HEK293 (cell line): Measurements from ENCODE around the gene CSMD2.

Source experiments
- CTCF ChIP-seq: fragments of 450-650 bp; formaldehyde crosslinking; IDR thresholded peaks from 2 replicates; pipeline ENCODE4 v1.5.1; 2016; ENCODE audit warnings: missing biosample characterization, missing genetic modification characterization
- GLI2 ChIP-seq: fragments of 450-650 bp; formaldehyde crosslinking; IDR thresholded peaks from 2 replicates; pipeline ENCODE4; 2017; ENCODE audit warnings: missing biosample characterization, missing genetic modification characterization, low read depth, borderline replicate concordance
- GLIS2 ChIP-seq: fragments of 450-650 bp; formaldehyde crosslinking; IDR thresholded peaks from 2 replicates; pipeline ENCODE4 v1.5.1; 2016; ENCODE audit warnings: missing biosample characterization, missing genetic modification characterization
- MYNN ChIP-seq: fragments of 450-650 bp; formaldehyde crosslinking; IDR thresholded peaks from 2 replicates; pipeline ENCODE4 v1.5.1; 2016; ENCODE audit warnings: missing biosample characterization, missing genetic modification characterization, borderline replicate concordance
- ZBTB48 ChIP-seq: fragments of 450-650 bp; formaldehyde crosslinking; IDR thresholded peaks from 2 replicates; pipeline ENCODE4 v1.5.1; 2016; ENCODE audit warnings: missing biosample characterization, missing genetic modification characterization
- ZFP37 ChIP-seq: fragments of 450-650 bp; formaldehyde crosslinking; IDR thresholded peaks from 2 replicates; pipeline ENCODE4 v1.5.1; 2016; ENCODE audit warnings: missing biosample characterization, missing genetic modification characterization
- ZNF274 ChIP-seq, 2 experiments: fragments of 200-500 bp in 1 of 2; fragments of 450-650 bp in 1 of 2; sonication (Bioruptor generic) in 1 of 2; formaldehyde crosslinking in 1 of 2; IDR thresholded peaks; 2 replicates each; pipeline versions ENCODE4 v1.5.1 to v1.6.1; 2014 to 2016; ENCODE audit warnings: borderline replicate concordance in 1 of 2, inconsistent platforms in 1 of 2, low read length in 1 of 2, missing biosample characterization in 1 of 2, missing genetic modification characterization in 1 of 2
- ZNF423 ChIP-seq: fragments of 450-650 bp; formaldehyde crosslinking; IDR thresholded peaks from 2 replicates; pipeline ENCODE4 v1.5.1; 2016; ENCODE audit warnings: missing biosample characterization, missing genetic modification characterization
- ZNF488 ChIP-seq: fragments of 450-650 bp; formaldehyde crosslinking; IDR thresholded peaks from 2 replicates; pipeline ENCODE4 v1.5.1; 2016; ENCODE audit warnings: missing biosample characterization, missing genetic modification characterization
- ZNF514 ChIP-seq: fragments of 450-650 bp; formaldehyde crosslinking; IDR thresholded peaks from 2 replicates; pipeline ENCODE4 v1.5.1; 2016; ENCODE audit warnings: missing biosample characterization, missing genetic modification characterization
- ZNF777 ChIP-seq: fragments of 450-650 bp; formaldehyde crosslinking; IDR thresholded peaks from 2 replicates; pipeline ENCODE4 v1.5.1; 2017; ENCODE audit warnings: missing biosample characterization, missing genetic modification characterization, borderline replicate concordance
- TF ChIP-seq, protein P1 (sequence below): fragments of 450-650 bp; formaldehyde crosslinking; IDR thresholded peaks from 2 replicates; pipeline ENCODE4 v1.5.1; 2016; ENCODE audit warnings: missing biosample characterization, missing genetic modification characterization
- TF ChIP-seq, protein P2 (sequence below): fragments of 450-650 bp; formaldehyde crosslinking; IDR thresholded peaks from 2 replicates; pipeline ENCODE4 v1.5.1; 2017; ENCODE audit warnings: missing biosample characterization, missing genetic modification characterization

- TF ChIP-seq GLI2 (tag by site-specific recombination) (no peak), CTCF (tag by site-specific recombination) (no peak), ZNF274 (IDR thresholded peaks at IDR 0.05; ENCODE audit: low read length) (no peak), ZNF274 (tag by site-specific recombination; IDR thresholded peaks at IDR 0.05; ENCODE audit: borderline replicate concordance) (no peak), ZBTB48 (no peak), ZNF423 (tag by site-specific recombination) (no peak), MYNN (no peak), GLIS2 (tag by site-specific recombination) (no peak), ZNF514 (no peak), ZNF488 (tag by site-specific recombination) (no peak), ZNF777 (tag by site-specific recombination) (no peak), ZFP37 (tag by site-specific recombination) (no peak)
- TF ChIP-seq, protein P1, sequence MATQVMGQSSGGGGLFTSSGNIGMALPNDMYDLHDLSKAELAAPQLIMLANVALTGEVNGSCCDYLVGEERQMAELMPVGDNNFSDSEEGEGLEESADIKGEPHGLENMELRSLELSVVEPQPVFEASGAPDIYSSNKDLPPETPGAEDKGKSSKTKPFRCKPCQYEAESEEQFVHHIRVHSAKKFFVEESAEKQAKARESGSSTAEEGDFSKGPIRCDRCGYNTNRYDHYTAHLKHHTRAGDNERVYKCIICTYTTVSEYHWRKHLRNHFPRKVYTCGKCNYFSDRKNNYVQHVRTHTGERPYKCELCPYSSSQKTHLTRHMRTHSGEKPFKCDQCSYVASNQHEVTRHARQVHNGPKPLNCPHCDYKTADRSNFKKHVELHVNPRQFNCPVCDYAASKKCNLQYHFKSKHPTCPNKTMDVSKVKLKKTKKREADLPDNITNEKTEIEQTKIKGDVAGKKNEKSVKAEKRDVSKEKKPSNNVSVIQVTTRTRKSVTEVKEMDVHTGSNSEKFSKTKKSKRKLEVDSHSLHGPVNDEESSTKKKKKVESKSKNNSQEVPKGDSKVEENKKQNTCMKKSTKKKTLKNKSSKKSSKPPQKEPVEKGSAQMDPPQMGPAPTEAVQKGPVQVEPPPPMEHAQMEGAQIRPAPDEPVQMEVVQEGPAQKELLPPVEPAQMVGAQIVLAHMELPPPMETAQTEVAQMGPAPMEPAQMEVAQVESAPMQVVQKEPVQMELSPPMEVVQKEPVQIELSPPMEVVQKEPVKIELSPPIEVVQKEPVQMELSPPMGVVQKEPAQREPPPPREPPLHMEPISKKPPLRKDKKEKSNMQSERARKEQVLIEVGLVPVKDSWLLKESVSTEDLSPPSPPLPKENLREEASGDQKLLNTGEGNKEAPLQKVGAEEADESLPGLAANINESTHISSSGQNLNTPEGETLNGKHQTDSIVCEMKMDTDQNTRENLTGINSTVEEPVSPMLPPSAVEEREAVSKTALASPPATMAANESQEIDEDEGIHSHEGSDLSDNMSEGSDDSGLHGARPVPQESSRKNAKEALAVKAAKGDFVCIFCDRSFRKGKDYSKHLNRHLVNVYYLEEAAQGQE (tag by site-specific recombination) = no peak
- TF ChIP-seq, protein P2, sequence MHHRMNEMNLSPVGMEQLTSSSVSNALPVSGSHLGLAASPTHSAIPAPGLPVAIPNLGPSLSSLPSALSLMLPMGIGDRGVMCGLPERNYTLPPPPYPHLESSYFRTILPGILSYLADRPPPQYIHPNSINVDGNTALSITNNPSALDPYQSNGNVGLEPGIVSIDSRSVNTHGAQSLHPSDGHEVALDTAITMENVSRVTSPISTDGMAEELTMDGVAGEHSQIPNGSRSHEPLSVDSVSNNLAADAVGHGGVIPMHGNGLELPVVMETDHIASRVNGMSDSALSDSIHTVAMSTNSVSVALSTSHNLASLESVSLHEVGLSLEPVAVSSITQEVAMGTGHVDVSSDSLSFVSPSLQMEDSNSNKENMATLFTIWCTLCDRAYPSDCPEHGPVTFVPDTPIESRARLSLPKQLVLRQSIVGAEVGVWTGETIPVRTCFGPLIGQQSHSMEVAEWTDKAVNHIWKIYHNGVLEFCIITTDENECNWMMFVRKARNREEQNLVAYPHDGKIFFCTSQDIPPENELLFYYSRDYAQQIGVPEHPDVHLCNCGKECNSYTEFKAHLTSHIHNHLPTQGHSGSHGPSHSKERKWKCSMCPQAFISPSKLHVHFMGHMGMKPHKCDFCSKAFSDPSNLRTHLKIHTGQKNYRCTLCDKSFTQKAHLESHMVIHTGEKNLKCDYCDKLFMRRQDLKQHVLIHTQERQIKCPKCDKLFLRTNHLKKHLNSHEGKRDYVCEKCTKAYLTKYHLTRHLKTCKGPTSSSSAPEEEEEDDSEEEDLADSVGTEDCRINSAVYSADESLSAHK (tag by site-specific recombination) = no peak
Observed at GRCh38 chr1:34089731-34090130, 75.3 kb downstream of the CSMD2 start.
